Common myeloid progenitor, CD34-positive (primary cell): ENCODE measurements around the gene KRTAP16-1.

Experiments used
- CTCF ChIA-PET: fragments of 350-600 bp; sonication (Branson Sonifier 250); formaldehyde crosslinking; loops from one replicate; lab custom pipeline; 2021; ENCODE audit warnings: antibody characterized with exemption; lab: Charles Lee
- POLR2A ChIA-PET: fragments of 350-600 bp; sonication (Branson Sonifier 250); formaldehyde crosslinking; loops from one replicate; lab custom pipeline; 2021; ENCODE audit warnings: antibody characterized with exemption; lab: Charles Lee
- DNase-seq, 3 donors: peaks; one replicate each; pipeline versions ENCODE4 v3.0.0 to v3.0.0-alpha.2; 2013
- H3K27ac ChIP-seq, 2 experiments: 1 replicate in 1 of 2; 2 replicates in 1 of 2; pipeline ENCODE4 v1.7.0; 2013; ENCODE audit warnings: inconsistent platforms in 2 of 2, low read length in 2 of 2, mild to moderate bottlenecking in 2 of 2, low read depth in 1 of 2, moderate library complexity in 1 of 2; ENCODE audit not compliant: severe bottlenecking in 2 of 2, insufficient read depth in 1 of 2, poor library complexity in 1 of 2
- H3K27me3 ChIP-seq, 5 experiments: replicated peaks in 2 of 5; 1 replicate in 3 of 5; 2 replicates in 2 of 5; pipeline versions ENCODE4 v1.6.1 to v1.7.0; 2013; ENCODE audit warnings: low read length in 4 of 5, mild to moderate bottlenecking in 2 of 5, moderate library complexity in 2 of 5, inconsistent platforms in 1 of 5; ENCODE audit not compliant: insufficient read depth in 5 of 5, control insufficient read depth in 4 of 5
- H3K36me3 ChIP-seq, 4 experiments: 1 replicate in 2 of 4; 2 replicates in 2 of 4; pipeline versions ENCODE4 v1.6.1 to v1.7.0; 2013; ENCODE audit warnings: low read length in 3 of 4, control low read depth in 1 of 4, mild to moderate bottlenecking in 1 of 4; ENCODE audit not compliant: control insufficient read depth in 4 of 4, insufficient read depth in 4 of 4
- H3K4me1 ChIP-seq, 4 experiments: 1 replicate in 3 of 4; 2 replicates in 1 of 4; pipeline versions ENCODE4 v1.6.1 to v1.7.1; 2013; ENCODE audit warnings: low read length in 3 of 4, mild to moderate bottlenecking in 3 of 4, control low read depth in 1 of 4, inconsistent platforms in 1 of 4, moderate library complexity in 1 of 4; ENCODE audit not compliant: control insufficient read depth in 4 of 4, insufficient read depth in 4 of 4; ENCODE audit errors: control extremely low read depth in 1 of 4
- H3K4me3 ChIP-seq, 7 experiments: 1 replicate in 4 of 7; 2 replicates in 3 of 7; pipeline versions ENCODE4 v1.5.1 to v1.7.0; 2013; ENCODE audit warnings: mild to moderate bottlenecking in 7 of 7, low read length in 6 of 7, moderate library complexity in 6 of 7, inconsistent platforms in 2 of 7, low read depth in 2 of 7, control low read depth in 1 of 7; ENCODE audit not compliant: insufficient read depth in 4 of 7, control insufficient read depth in 1 of 7; ENCODE audit errors: extremely low read depth in 1 of 7
- H3K9me3 ChIP-seq, 5 experiments: 1 replicate in 4 of 5; 2 replicates in 1 of 5; pipeline versions ENCODE4 v1.6.1 to v1.7.1; 2013; ENCODE audit warnings: low read length in 4 of 5, mild to moderate bottlenecking in 2 of 5, inconsistent platforms in 1 of 5, low read depth in 1 of 5, moderate library complexity in 1 of 5; ENCODE audit not compliant: control insufficient read depth in 4 of 5, insufficient read depth in 2 of 5; ENCODE audit errors: control extremely low read depth in 1 of 5
- WGBS: methylation state at CpG from one replicate; pipeline ENCODE4 v1.1.5; 2013; ENCODE audit not compliant: insufficient coverage; 5-methylcytosine and 5-hydroxymethylcytosine counted together

The KRTAP16-1 gene

GRCh38 chr17:41265078-41265477, 44.0 kb downstream of the KRTAP16-1 start, which contains the start of gene KRTAP9-6:
Gene KRTAP9-6 (plus strand): TSS chr17:41265378. CDS start chr17:41265378, 0 bp downstream.
- no CpG with 5 or more reads among the region's 2 CpGs for WGBS
- H3K27ac ChIP-seq = no peak within 1 kb of the TSS
- H3K4me1 ChIP-seq = no peaks in the 10 kb centered on the region
- ChIA-PET POLR2A (no interaction called here), CTCF (interaction anchor here (0.6 kb wide), 1 partner anchor 66 kb away, joined by 3 read pairs; no protein-coding TSS in a partner anchor)
- no peak within 1 kb of the TSS for H3K4me3 ChIP-seq
- H3K27me3 ChIP-seq = peaks cover 0 to 5% (median 0%) of the 10 kb centered on the region in 5 experiments
- no peaks in the 10 kb centered on the region for H3K9me3 ChIP-seq
- no peak for DNase-seq
- H3K36me3 ChIP-seq = no peaks in the 10 kb centered on the region

- ChIA-PET CTCF (interaction anchor here (0.6 kb wide), 1 partner anchor 66 kb away, joined by 3 read pairs; no protein-coding TSS in a partner anchor), POLR2A (no interaction called here)
- Histone ChIP-seq H3K9me3 (no peaks in the 10 kb centered on the region), H3K27me3 (peaks cover 0 to 5% (median 0%) of the 10 kb centered on the region in 5 experiments), H3K4me3 (no peak overlapping the region), H3K36me3 (no peaks in the 10 kb centered on the region), H3K27ac (no peak overlapping the region), H3K4me1 (no peaks in the 10 kb centered on the region)
- WGBS = 100% methylated on average over 2 of the region's 3 CpGs
- DNase-seq = no peak
Measured at GRCh38 chr17:41264599-41264998, 44.5 kb downstream of the KRTAP16-1 start.

- ChIA-PET POLR2A (no interaction called here), CTCF (no interaction called here)
- no peak for DNase-seq
- Histone ChIP-seq H3K4me1 (no peaks in the 10 kb centered on the region), H3K9me3 (no peaks in the 10 kb centered on the region), H3K27me3 (peaks cover 0 to 5% (median 0%) of the 10 kb centered on the region in 5 experiments), H3K27ac (no peak overlapping the region), H3K4me3 (no peak overlapping the region), H3K36me3 (no peaks in the 10 kb centered on the region)
- no CpG with 5 or more reads among the region's 2 CpGs for WGBS
Measured at GRCh38 chr17:41263212-41263611, 45.9 kb downstream of the KRTAP16-1 start.

GRCh38 chr17:41258406-41258805, 50.7 kb downstream of the KRTAP16-1 start:
- ChIA-PET CTCF (no interaction called here), POLR2A (no interaction called here)
- no peaks in the 10 kb centered on the region for H3K36me3 ChIP-seq

More at GRCh38 chr17:41258406-41258805, 50.7 kb downstream of the KRTAP16-1 start:
- no peaks in the 10 kb centered on the region for H3K4me1 ChIP-seq
- H3K9me3 ChIP-seq = no peaks in the 10 kb centered on the region
- H3K27me3 ChIP-seq = peaks cover 0 to 8% (median 0%) of the 10 kb centered on the region in 5 experiments
- no peak for DNase-seq
- no peak overlapping the region for H3K4me3 ChIP-seq
- H3K27ac ChIP-seq = no peak overlapping the region
